Measurements from ENCODE around the gene CAMTA1. TPM values are rescaled to one million over a fixed set of nuclear protein-coding genes. Genes with fewer than 3 reads are reported as not detected.
A peak's percentile ranks its signal among the peaks of the same experiment; 100 is the strongest.

CAMTA1 gene
- total RNA-seq, 1 donor: 56.1 TPM

GRCh38 chr1:7338439-7338838 is 553.2 kb downstream of the CAMTA1 start:
- no peak for DNase-seq (ENCODE audit: low read depth)
- no peak overlapping the region for H3K4me3 ChIP-seq (ENCODE audit: low read depth, low read length)
- no peak for TF ChIP-seq CTCF (IDR thresholded peaks at IDR 0.05; ENCODE audit: insufficient read depth, low read depth, low read length)

DNA sequence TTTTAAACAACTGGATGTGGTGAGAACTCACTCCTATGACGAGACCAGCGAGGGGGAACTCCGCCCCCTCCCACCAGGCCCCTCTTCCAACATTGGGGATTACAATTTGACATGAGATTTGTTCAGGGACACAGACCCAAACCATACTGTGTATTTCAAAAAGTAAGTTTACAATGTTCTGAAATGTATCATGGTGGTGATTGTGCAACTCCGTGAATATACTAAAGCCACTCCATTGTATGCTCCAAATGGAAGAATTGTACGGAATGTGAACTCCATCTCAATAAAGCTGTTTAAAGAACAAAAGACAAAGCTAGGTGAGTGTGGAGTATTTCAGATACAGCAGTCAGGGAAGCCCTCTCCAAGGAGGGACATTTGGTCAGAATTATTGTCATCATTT is 553.8 kb downstream of the CAMTA1 start:
- peak; percentile 22 for DNase-seq (ENCODE audit: low read depth)
- TF ChIP-seq CTCF (IDR thresholded peaks at IDR 0.05; ENCODE audit: insufficient read depth, low read depth, low read length): no peak
- no peak overlapping the region for H3K4me3 ChIP-seq (ENCODE audit: low read depth, low read length)

- peak; percentile 81 for DNase-seq (ENCODE audit: low read depth)
- H3K4me3 ChIP-seq (ENCODE audit: low read depth, low read length): no peak overlapping the region
- TF ChIP-seq CTCF (IDR thresholded peaks at IDR 0.05; ENCODE audit: insufficient read depth, low read depth, low read length): no peak
These were observed 554.7 kb downstream of the CAMTA1 start for GRCh38 chr1:7339953-7340352.

DNA sequence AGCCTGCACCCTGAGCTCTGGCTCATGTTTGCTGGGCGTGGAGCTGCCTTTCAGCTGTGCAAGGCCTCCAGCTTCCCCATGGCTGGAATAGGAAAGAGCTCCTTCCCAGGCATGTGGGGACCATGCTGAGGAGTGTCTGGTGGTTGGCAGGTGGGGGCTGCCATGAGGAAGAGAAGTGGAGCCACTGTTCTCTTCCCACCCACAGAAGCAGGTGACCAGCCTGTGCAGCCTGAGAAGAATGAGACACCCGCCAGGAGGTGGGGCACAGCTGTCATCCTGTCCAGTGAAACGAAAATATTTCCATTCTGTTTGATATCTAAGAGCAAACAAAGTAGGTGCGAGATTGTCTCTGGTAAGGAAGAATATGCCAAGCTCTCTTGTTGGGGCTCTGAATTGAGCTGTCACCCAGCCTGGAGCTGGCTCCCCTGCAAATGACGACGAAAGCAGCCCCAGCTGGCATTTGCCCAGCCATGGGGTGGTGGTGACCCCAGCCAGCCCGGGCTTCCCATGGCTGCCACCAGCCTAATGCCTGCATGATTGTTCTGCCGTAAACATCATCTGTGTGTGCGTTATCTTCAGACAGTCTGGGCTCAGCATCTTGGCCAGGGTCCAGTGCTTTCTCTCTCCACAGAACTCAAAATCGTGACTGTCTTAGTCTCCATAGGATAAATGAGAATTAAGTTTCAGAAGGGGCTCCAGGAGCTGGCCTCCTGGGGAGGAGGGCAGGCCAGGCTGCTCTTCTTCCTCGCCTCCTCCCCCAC is 556.1 kb downstream of the CAMTA1 start:
- no peak overlapping the region for H3K4me3 ChIP-seq (ENCODE audit: low read depth, low read length)
- peak; percentile 75 for DNase-seq (ENCODE audit: low read depth)
- no peak for TF ChIP-seq CTCF (IDR thresholded peaks at IDR 0.05; ENCODE audit: insufficient read depth, low read depth, low read length)

- DNase-seq (ENCODE audit: low read depth): no peak
- H3K4me3 ChIP-seq (ENCODE audit: low read depth, low read length): no peak overlapping the region
- TF ChIP-seq CTCF (IDR thresholded peaks at IDR 0.05; ENCODE audit: insufficient read depth, low read depth, low read length): no peak
These were observed 558.6 kb downstream of the CAMTA1 start for GRCh38 chr1:7343882-7344281.

DNA sequence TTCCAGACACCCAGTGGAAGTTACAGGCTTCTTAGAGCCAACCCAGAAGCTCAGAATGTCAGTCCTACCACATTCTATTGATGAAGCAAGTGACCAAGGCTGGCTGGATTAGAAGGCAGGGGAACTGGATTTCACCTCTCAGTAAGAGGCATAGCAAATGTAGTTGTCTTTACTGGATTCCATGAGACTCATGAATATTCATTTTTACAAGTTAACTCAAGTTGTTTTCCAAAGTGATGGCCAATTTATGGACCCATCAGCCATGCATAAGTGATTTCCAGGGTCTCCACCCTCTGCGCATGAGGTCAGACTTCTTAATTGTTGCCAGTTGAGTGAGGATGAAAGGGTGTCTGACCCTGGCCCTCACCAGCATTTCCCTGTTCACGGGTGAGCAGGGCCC is 559.0 kb downstream of the CAMTA1 start:
- DNase-seq (ENCODE audit: low read depth): no peak
- no peak for TF ChIP-seq CTCF (IDR thresholded peaks at IDR 0.05; ENCODE audit: insufficient read depth, low read depth, low read length)

GRCh38 chr1:7345516-7345915 is 560.3 kb downstream of the CAMTA1 start:
- TF ChIP-seq CTCF (IDR thresholded peaks at IDR 0.05; ENCODE audit: insufficient read depth, low read depth, low read length): no peak
- no peak overlapping the region for H3K4me3 ChIP-seq (ENCODE audit: low read depth, low read length)
- no peak for DNase-seq (ENCODE audit: low read depth)

More for the DNA sequence above, 559.0 kb downstream of the CAMTA1 start:
- H3K4me3 ChIP-seq (ENCODE audit: low read depth, low read length): no peak overlapping the region

Measured in fibroblast of villous mesenchyme (primary cell).